ENCODE results near the gene SPAG5. TPM values are rescaled to one million over a fixed set of nuclear protein-coding genes. Genes with fewer than 3 reads are reported as not detected.

The SPAG5 gene
- total RNA-seq, 4 donors from 2014 or later: 1.1 to 9.0 (median 4.7) TPM

DNA sequence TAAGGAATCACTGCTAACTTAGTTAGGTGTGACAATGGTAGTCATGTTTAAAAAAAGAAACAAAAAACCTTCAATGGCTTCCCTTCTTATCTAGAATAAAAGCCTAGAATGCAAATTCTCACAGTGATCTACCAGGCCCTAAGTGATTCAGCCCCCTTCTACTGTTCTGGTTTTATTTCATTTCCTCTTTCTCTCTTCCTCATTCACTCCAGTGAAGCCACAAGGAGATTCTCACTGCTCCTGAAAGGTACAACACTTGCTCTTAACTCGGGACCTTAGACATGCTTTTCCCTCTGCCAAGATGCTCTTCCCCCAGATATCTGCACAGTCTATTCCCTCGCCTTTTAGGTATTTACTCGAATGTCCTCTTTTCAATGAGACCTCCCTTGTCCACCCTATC lies 31.2 kb downstream of the SPAG5 start:
- TF ChIP-seq, protein P1, sequence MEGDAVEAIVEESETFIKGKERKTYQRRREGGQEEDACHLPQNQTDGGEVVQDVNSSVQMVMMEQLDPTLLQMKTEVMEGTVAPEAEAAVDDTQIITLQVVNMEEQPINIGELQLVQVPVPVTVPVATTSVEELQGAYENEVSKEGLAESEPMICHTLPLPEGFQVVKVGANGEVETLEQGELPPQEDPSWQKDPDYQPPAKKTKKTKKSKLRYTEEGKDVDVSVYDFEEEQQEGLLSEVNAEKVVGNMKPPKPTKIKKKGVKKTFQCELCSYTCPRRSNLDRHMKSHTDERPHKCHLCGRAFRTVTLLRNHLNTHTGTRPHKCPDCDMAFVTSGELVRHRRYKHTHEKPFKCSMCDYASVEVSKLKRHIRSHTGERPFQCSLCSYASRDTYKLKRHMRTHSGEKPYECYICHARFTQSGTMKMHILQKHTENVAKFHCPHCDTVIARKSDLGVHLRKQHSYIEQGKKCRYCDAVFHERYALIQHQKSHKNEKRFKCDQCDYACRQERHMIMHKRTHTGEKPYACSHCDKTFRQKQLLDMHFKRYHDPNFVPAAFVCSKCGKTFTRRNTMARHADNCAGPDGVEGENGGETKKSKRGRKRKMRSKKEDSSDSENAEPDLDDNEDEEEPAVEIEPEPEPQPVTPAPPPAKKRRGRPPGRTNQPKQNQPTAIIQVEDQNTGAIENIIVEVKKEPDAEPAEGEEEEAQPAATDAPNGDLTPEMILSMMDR (IDR thresholded peaks at IDR 0.05; ENCODE audit: low read depth): no peak

DNA sequence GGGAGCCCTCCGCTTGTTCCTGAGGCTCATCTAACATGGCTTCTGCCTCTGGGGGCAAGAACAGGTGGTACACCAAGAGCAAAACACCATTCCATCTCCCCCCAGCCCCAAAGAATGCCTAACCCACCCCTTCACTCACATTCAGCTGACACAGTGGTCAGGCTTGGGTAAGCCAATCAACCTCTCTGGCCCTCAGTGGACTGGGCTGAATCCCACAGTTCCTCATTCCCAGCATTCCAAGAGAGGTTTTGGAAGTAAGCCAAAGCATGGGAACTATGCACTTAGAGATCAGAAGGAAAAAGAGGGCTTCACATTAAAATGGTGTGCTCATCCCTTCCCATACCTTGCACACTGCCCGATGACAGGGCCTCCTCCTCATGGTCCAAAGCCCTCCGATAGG lies 35.4 kb downstream of the SPAG5 start:
- TF ChIP-seq, protein P1 (IDR thresholded peaks at IDR 0.05; ENCODE audit: low read depth): no peak

DNA sequence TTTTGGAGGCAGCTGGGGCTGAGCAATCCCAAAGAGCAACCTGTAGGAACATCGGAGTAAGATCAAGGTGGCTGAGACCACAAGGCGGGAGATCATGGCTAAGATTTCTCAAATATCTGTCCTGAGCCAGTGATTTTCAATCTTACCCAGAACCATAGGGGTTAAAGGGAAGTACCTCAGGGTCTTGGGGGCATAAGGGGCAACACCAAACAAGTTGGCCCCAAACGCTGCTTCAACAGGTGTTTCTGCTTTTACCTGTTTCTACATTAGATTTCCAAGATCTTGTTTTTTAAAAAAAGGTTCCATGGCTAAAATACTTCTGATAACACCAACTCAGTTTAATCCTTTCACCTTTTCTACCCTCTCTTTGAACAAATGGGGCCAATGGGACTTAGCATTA lies 43.8 kb downstream of the SPAG5 start:
- TF ChIP-seq, protein P1 (IDR thresholded peaks at IDR 0.05; ENCODE audit: low read depth): no peak

DNA sequence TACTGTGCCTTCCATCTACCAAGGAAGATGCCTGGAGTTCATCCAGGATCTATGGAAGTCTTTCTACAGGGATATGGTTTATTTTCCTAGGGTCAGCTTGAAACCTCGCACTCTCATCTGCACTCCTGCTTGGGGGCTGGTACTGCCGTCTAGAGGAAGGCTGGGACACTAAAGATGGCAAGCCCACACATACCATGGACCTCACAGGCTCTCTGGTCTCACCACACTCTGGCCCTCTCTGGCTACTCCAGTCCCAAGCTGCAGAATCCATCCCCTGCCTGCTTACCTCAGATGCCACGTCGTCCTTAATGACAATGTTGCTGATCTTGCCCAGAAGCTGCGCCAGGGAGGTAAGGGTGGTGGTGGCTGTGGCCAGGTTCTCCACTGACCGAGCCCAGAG lies 44.3 kb downstream of the SPAG5 start:
- TF ChIP-seq, protein P1 (IDR thresholded peaks at IDR 0.05; ENCODE audit: low read depth): no peak

DNA sequence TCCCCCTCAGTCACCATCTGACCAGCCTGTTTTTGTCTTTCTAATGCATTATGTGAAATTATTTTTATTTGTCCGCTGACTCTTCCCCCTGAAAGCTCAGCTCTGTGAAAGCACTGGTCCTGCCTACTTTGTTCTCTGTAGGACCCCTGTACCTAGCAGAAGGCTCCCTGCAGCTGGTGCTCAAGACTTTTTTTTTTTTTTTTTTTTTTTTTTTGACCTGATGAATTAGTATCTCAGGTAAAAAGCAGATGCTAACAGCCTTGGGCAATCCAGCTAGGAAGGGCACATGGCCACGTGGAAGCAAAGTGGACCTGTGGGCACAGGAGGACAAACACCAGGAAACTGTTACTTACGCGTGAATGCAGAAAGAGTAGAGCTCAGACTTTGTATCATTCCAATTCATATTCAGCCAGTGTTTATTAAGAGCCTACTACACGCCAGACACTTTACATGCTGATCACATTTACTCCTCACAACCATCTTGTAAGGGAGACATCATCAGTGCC lies 45.8 kb downstream of the SPAG5 start:
- TF ChIP-seq, protein P1 (IDR thresholded peaks at IDR 0.05; ENCODE audit: low read depth): no peak

DNA sequence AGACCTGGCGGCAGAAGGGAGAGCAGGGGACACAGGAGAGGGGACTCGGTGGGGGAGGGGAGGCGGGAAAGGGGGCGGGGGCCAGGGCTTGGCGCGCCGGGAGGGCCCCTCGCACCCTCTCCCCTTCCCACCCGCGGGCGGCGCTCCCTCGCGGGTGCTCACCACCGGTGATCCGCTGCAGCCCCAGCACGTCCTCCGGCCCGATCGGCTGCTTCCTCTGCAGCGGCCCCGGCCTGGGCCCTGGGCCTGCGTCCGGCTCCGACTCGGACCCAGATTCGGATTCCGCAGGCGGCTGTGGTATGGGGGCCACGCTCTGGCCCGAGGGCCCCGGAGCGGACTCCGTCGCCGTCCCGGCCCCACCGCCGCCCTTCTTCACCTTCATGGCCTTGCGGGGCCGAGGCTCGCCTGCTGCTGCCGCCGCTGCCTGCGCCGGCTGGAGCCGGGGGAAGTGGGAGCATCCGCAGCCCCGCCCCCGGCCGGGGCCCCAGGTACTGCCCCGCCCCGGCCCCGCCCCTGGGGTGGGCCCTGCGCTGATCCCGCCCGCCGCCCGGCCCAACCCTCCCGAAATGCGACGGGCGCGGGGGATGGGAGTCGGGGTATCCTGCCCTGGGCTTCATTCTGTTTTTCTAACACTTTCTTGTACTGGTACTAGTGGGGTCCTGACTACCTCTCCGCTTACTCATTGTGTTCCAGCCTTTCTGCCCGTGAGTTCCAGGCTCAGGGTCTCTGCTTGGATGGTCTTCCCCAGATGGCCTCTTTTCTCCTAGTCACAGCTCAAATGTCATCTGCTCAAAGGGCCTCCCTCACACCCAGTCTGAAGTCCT lies 46.4 kb downstream of the SPAG5 start, which contains the start of gene UNC119:
Gene UNC119 (minus strand): TSS at position 449 of the 824 bp plus-strand sequence. CDS start 67 bp downstream, at position 382.
- TF ChIP-seq, protein P1 (IDR thresholded peaks at IDR 0.05; ENCODE audit: low read depth): no peak

DNA sequence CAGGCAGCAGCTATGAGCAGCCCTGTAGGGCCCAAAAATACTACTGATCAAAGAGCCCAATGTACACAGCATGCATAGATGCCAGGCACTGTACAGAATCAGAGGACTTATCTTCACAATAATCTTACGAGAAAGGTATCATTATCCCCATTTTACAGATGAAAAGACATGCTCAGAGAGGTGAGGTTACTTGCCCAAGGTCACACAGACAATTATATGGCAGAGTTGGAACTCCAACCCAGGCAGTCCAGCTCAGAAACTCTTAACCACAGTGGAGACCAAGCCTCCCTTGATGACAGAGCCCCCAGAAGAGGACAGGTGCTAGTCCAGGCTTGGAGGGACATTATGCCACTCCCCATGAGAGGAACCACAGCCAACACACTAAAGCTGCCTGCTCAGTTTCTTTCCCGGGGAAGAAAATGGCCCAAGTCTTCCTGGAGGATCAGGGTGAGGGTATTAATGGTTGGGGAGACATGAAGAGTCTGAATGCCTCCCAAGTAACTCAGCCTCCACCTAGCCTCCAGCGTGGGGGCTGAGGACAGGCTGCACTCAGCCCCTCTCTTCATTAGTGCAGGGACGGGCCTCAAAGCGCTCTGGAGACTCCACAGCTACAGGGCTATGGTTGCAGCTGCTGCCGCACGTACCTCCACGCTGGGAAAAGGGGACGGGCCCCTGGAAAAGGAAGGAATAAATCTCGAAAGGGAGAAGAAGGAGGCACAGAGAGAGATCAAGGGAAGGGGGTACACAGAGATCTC lies 47.2 kb downstream of the SPAG5 start:
- TF ChIP-seq, protein P1 (IDR thresholded peaks at IDR 0.05; ENCODE audit: low read depth): no peak
